HepG2 (cell line): ENCODE results near the gene FBXL4. TPM values are rescaled to one million over a fixed set of nuclear protein-coding genes. Genes with fewer than 3 reads are reported as not detected.

Experiments used
- ELF4 ChIP-seq: sonication (generic); formaldehyde crosslinking; IDR thresholded peaks from 2 replicates; pipeline ENCODE4 v1.5.0; 2020; ENCODE audit warnings: missing genetic modification reagents, mild to moderate bottlenecking, moderate library complexity, borderline replicate concordance
- ESRRA ChIP-seq: sonication (generic); formaldehyde crosslinking; IDR thresholded peaks from 2 replicates; pipeline ENCODE4 v1.5.1; 2020; ENCODE audit warnings: mild to moderate bottlenecking, low read depth, missing genetic modification reagents
- HES4 ChIP-seq: sonication (generic); formaldehyde crosslinking; IDR thresholded peaks from 2 replicates; pipeline ENCODE4 v1.9.0; 2021; ENCODE audit warnings: mild to moderate bottlenecking, missing genetic modification reagents, borderline replicate concordance
- NFYC ChIP-seq: IDR thresholded peaks from 2 replicates; pipeline ENCODE4 v1.6.1; 2016; ENCODE audit warnings: missing genetic modification reagents, missing compliant biosample characterization
- PHB2 ChIP-seq: fragments of 450-650 bp; IDR thresholded peaks from 2 replicates; pipeline ENCODE4 v1.6.1; 2018; ENCODE audit not compliant: partially characterized antibody
- SIN3A ChIP-seq: IDR thresholded peaks from 2 replicates; pipeline ENCODE4 v1.6.1; 2011; ENCODE audit warnings: low read depth, mild to moderate bottlenecking, control low read depth, low read length, borderline replicate concordance
- SP1 ChIP-seq, 2 experiments: fragments of 450-650 bp in 1 of 2; sonication (generic) in 1 of 2; formaldehyde crosslinking in 1 of 2; IDR thresholded peaks; 2 replicates each; pipeline versions ENCODE4 v1.4.0 to v1.6.1; 2016 to 2020; ENCODE audit warnings: missing genetic modification reagents in 1 of 2
- ZNF143 ChIP-seq: sonication (generic); formaldehyde crosslinking; IDR thresholded peaks from 2 replicates; pipeline ENCODE4 v1.4.0; 2020; ENCODE audit warnings: missing genetic modification reagents
- ZNF446 ChIP-seq: sonication (generic); formaldehyde crosslinking; IDR thresholded peaks from 2 replicates; pipeline ENCODE4 v1.5.0; 2020; ENCODE audit warnings: mild to moderate bottlenecking, missing genetic modification reagents
- ZNF83 ChIP-seq: sonication (generic); formaldehyde crosslinking; IDR thresholded peaks from 2 replicates; pipeline ENCODE4 v1.4.0; 2020; ENCODE audit warnings: missing genetic modification reagents, mild to moderate bottlenecking, borderline replicate concordance
- ZSCAN29 ChIP-seq: sonication (generic); formaldehyde crosslinking; conservative IDR thresholded peaks from 2 replicates; pipeline ENCODE4 v1.4.0; 2020; ENCODE audit warnings: mild to moderate bottlenecking, missing genetic modification reagents
- polyA plus RNA-seq, 8 experiments: library from polyadenylated mRNA; depleted of rRNA in 3 of 8; stranded (reverse) in 7 of 8; unstranded in 1 of 8; fragments of >200 nt; fragmentation: Illumina TruSeq in 4 of 8; extraction: Trizol in 4 of 8; gene quantifications; 2 replicates each; pipeline versions ENCODE4 v1.2.1 to v1.2.3, GENCODE V29; 2011 to 2016; ENCODE audit warnings: low read depth in 4 of 8, missing spikeins in 1 of 8, mixed read lengths in 1 of 8; ENCODE audit not compliant: insufficient read depth in 1 of 8
- total RNA-seq, 5 experiments: library from RNA; depleted of rRNA; stranded (reverse); fragments of >200 nt; fragmentation: Illumina TruSeq; extraction: Trizol; gene quantifications; 2 replicates each; pipeline ENCODE4 v1.2.3, GENCODE V29; 2016; ENCODE audit warnings: low read depth in 1 of 5
- TF ChIP-seq, protein P1 (sequence below): sonication (generic); formaldehyde crosslinking; IDR thresholded peaks from 2 replicates; pipeline ENCODE4 v1.4.0; 2020; ENCODE audit warnings: mild to moderate bottlenecking, missing genetic modification reagents, borderline replicate concordance
- TF ChIP-seq, protein P2 (sequence below): sonication (generic); formaldehyde crosslinking; IDR thresholded peaks from 2 replicates; pipeline ENCODE4 v1.5.1; 2020; ENCODE audit warnings: mild to moderate bottlenecking, missing genetic modification reagents, moderate library complexity
- TF ChIP-seq, protein P3 (sequence below): IDR thresholded peaks from 2 replicates; pipeline ENCODE4 v1.6.1; 2012; ENCODE audit warnings: low read depth, low read length, improper control_type of control experiment
- TF ChIP-seq, protein P4 (sequence below): sonication (generic); formaldehyde crosslinking; conservative IDR thresholded peaks from 2 replicates; pipeline ENCODE4 v1.8.0; 2022; ENCODE audit warnings: mild to moderate bottlenecking, moderate library complexity, missing genetic modification reagents

Gene FBXL4
- total and polyA plus RNA-seq, 2 of the 13 experiments (the other 11 are each of a cell fraction or from before 2014, with no cell fraction given): 13.2 to 17.6 TPM

DNA sequence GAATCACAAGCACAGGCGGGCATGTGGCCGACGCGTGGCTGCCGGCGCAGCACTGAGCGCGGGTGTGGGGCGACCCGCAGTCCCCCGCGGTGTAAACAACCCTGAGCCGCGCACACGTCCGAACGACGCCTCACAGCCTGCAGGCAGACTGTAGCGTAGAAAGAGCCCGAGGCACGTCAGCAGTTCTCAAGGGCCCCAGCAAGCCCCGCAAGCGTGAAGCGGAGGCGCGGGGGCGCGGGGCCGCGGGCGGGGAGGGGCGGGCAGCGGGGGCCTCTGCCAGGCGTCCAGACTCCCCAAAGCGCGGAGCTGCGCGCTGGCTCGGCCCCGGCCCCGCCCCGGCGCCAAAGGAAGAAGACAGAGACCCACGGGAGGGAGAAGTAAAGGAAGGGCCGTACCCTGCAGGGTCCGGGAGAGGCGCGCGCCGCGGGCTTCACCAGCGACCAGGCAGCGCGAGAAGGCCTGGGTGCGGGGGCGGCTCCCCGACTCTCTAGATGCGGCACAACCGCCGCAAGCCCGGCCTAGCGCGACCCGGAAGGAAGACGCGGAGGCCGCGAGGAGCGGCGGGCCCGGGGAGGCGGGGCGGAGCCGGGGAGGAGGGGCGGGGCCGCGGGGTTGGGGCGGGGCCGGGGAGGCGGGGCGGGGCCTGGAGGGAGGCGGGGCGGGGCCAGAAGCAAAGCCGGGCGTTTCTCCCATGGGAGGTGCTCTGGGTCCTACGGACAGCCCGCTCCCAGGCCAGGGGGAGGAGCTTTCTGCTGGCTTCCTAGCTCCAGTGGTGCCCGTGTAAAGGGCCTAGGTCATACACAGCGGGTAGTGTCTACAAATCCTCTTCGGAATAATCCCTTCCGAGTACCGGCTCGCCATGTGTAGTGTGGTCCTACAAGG is at the start of gene FBXL4 (continued):
- TF ChIP-seq, protein P1, sequence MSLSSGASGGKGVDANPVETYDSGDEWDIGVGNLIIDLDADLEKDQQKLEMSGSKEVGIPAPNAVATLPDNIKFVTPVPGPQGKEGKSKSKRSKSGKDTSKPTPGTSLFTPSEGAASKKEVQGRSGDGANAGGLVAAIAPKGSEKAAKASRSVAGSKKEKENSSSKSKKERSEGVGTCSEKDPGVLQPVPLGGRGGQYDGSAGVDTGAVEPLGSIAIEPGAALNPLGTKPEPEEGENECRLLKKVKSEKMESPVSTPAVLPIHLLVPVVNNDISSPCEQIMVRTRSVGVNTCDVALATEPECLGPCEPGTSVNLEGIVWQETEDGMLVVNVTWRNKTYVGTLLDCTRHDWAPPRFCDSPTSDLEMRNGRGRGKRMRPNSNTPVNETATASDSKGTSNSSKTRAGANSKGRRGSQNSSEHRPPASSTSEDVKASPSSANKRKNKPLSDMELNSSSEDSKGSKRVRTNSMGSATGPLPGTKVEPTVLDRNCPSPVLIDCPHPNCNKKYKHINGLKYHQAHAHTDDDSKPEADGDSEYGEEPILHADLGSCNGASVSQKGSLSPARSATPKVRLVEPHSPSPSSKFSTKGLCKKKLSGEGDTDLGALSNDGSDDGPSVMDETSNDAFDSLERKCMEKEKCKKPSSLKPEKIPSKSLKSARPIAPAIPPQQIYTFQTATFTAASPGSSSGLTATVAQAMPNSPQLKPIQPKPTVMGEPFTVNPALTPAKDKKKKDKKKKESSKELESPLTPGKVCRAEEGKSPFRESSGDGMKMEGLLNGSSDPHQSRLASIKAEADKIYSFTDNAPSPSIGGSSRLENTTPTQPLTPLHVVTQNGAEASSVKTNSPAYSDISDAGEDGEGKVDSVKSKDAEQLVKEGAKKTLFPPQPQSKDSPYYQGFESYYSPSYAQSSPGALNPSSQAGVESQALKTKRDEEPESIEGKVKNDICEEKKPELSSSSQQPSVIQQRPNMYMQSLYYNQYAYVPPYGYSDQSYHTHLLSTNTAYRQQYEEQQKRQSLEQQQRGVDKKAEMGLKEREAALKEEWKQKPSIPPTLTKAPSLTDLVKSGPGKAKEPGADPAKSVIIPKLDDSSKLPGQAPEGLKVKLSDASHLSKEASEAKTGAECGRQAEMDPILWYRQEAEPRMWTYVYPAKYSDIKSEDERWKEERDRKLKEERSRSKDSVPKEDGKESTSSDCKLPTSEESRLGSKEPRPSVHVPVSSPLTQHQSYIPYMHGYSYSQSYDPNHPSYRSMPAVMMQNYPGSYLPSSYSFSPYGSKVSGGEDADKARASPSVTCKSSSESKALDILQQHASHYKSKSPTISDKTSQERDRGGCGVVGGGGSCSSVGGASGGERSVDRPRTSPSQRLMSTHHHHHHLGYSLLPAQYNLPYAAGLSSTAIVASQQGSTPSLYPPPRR (CRISPR knock-in tag): no peak
- peak; percentile 76; the same call in 1 of the 2 replicates for TF ChIP-seq SIN3A
- TF ChIP-seq, protein P2, sequence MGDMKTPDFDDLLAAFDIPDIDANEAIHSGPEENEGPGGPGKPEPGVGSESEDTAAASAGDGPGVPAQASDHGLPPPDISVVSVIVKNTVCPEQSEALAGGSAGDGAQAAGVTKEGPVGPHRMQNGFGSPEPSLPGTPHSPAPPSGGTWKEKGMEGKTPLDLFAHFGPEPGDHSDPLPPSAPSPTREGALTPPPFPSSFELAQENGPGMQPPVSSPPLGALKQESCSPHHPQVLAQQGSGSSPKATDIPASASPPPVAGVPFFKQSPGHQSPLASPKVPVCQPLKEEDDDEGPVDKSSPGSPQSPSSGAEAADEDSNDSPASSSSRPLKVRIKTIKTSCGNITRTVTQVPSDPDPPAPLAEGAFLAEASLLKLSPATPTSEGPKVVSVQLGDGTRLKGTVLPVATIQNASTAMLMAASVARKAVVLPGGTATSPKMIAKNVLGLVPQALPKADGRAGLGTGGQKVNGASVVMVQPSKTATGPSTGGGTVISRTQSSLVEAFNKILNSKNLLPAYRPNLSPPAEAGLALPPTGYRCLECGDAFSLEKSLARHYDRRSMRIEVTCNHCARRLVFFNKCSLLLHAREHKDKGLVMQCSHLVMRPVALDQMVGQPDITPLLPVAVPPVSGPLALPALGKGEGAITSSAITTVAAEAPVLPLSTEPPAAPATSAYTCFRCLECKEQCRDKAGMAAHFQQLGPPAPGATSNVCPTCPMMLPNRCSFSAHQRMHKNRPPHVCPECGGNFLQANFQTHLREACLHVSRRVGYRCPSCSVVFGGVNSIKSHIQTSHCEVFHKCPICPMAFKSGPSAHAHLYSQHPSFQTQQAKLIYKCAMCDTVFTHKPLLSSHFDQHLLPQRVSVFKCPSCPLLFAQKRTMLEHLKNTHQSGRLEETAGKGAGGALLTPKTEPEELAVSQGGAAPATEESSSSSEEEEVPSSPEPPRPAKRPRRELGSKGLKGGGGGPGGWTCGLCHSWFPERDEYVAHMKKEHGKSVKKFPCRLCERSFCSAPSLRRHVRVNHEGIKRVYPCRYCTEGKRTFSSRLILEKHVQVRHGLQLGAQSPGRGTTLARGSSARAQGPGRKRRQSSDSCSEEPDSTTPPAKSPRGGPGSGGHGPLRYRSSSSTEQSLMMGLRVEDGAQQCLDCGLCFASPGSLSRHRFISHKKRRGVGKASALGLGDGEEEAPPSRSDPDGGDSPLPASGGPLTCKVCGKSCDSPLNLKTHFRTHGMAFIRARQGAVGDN (CRISPR knock-in tag): peak; percentile 91
- no peak for TF ChIP-seq PHB2
- TF ChIP-seq, protein P3, sequence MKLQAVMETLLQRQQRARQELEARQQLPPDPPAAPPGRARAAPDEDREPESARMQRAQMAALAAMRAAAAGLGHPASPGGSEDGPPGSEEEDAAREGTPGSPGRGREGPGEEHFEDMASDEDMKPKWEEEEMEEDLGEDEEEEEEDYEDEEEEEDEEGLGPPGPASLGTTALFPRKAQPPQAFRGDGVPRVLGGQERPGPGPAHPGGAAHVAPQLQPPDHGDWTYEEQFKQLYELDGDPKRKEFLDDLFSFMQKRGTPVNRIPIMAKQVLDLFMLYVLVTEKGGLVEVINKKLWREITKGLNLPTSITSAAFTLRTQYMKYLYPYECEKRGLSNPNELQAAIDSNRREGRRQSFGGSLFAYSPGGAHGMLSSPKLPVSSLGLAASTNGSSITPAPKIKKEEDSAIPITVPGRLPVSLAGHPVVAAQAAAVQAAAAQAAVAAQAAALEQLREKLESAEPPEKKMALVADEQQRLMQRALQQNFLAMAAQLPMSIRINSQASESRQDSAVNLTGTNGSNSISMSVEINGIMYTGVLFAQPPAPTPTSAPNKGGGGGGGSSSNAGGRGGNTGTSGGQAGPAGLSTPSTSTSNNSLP: no peak
- TF ChIP-seq, protein P4, sequence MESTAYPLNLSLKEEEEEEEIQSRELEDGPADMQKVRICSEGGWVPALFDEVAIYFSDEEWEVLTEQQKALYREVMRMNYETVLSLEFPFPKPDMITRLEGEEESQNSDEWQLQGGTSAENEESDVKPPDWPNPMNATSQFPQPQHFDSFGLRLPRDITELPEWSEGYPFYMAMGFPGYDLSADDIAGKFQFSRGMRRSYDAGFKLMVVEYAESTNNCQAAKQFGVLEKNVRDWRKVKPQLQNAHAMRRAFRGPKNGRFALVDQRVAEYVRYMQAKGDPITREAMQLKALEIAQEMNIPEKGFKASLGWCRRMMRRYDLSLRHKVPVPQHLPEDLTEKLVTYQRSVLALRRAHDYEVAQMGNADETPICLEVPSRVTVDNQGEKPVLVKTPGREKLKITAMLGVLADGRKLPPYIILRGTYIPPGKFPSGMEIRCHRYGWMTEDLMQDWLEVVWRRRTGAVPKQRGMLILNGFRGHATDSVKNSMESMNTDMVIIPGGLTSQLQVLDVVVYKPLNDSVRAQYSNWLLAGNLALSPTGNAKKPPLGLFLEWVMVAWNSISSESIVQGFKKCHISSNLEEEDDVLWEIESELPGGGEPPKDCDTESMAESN (CRISPR knock-in tag): peak; percentile 58; the same call in 1 of the 2 replicates
- 0 out of 2 replicates have a peak, but pooled peaks have one; percentile 49 for TF ChIP-seq ELF4 (CRISPR knock-in tag)
- TF ChIP-seq ESRRA (CRISPR knock-in tag): no peak
- TF ChIP-seq ZSCAN29 (CRISPR knock-in tag): no peak
- 0 out of 2 replicates have a peak, but pooled peaks have one; percentile 44 for TF ChIP-seq HES4 (CRISPR knock-in tag)
- TF ChIP-seq ZNF83 (CRISPR knock-in tag): no peak
- no peak for TF ChIP-seq NFYC
- TF ChIP-seq ZNF446 (CRISPR knock-in tag): peak; percentile 84
- 0 out of 2 replicates have a peak, but pooled peaks have one; percentile 25 for TF ChIP-seq ZNF143 (CRISPR knock-in tag)
- TF ChIP-seq SP1 (IDR thresholded peaks at IDR 0.05): no peak
- 0 out of 2 replicates have a peak, but pooled peaks have one; percentile 33 for TF ChIP-seq SP1 (CRISPR knock-in tag; IDR thresholded peaks at IDR 0.05)
